Astrocyte (in vitro differentiated cells and primary cell): ENCODE results near the gene CDK4. TPM values are rescaled to one million over a fixed set of nuclear protein-coding genes. Genes with fewer than 3 reads are reported as not detected.
"Not testable (repeated sequence)": the region's sequence is repeated elsewhere in the genome, so short reads cannot be mapped to it uniquely, and the experiment has no call there.

Source experiments
- DNase-seq: peaks from one replicate; pipeline ENCODE4 v3.0.0-alpha.2; 2010; ENCODE audit warnings: low read depth
- FAIRE-seq: peaks from 2 replicates; lab custom pipeline; 2011; peaks lifted over from hg19 to GRCh38; lab: Jason Lieb, UNC
- H2AFZ ChIP-seq: 2 replicates; pipeline ENCODE4 v1.6.0; 2012; ENCODE audit warnings: low read depth, low read length, inconsistent platforms
- H3K27ac ChIP-seq: 2 replicates; pipeline ENCODE4 v1.5.1; 2011; ENCODE audit warnings: low read depth, low read length, inconsistent platforms
- H3K27me3 ChIP-seq: 2 replicates; pipeline ENCODE4 v1.6.0; 2011; ENCODE audit warnings: low read length, inconsistent platforms; ENCODE audit not compliant: insufficient read depth
- H3K36me3 ChIP-seq: 2 replicates; pipeline ENCODE4 v1.5.1; 2011; ENCODE audit warnings: low read length, inconsistent platforms; ENCODE audit not compliant: insufficient read depth
- H3K4me1 ChIP-seq: 2 replicates; pipeline ENCODE4 v1.5.1; 2011; ENCODE audit warnings: low read length, inconsistent platforms; ENCODE audit not compliant: insufficient read depth
- H3K4me2 ChIP-seq: 2 replicates; pipeline ENCODE4 v1.6.0; 2012; ENCODE audit warnings: low read length, inconsistent platforms
- H3K4me3 ChIP-seq: 2 replicates; pipeline ENCODE4 v1.5.1; 2011; ENCODE audit warnings: low read depth, mild to moderate bottlenecking, low read length, inconsistent platforms; ENCODE audit not compliant: insufficient read depth
- H3K79me2 ChIP-seq: 2 replicates; pipeline ENCODE4 v1.6.0; 2012; ENCODE audit warnings: mild to moderate bottlenecking, low read length, inconsistent platforms; ENCODE audit not compliant: insufficient read depth
- H3K9ac ChIP-seq: 2 replicates; pipeline ENCODE4 v1.6.0; 2012; ENCODE audit warnings: mild to moderate bottlenecking, low read length, inconsistent platforms
- H3K9me3 ChIP-seq: 2 replicates; pipeline ENCODE4 v1.5.1; 2012; ENCODE audit warnings: low read depth, mild to moderate bottlenecking, low read length, inconsistent platforms; ENCODE audit not compliant: insufficient read depth
- H4K20me1 ChIP-seq: 2 replicates; pipeline ENCODE4 v1.6.0; 2012; ENCODE audit warnings: low read length, inconsistent platforms; ENCODE audit not compliant: insufficient read depth
- H3K27ac Mint-ChIP-seq: one replicate; pipeline ENCODE4 v1.8.0; 2021; ENCODE audit warnings: mild to moderate bottlenecking, mixed read lengths; ENCODE audit not compliant: unreplicated experiment
- H3K27me3 Mint-ChIP-seq: one replicate; pipeline ENCODE4 v1.8.0; 2021; ENCODE audit warnings: low read depth, mixed read lengths; ENCODE audit not compliant: unreplicated experiment
- H3K36me3 Mint-ChIP-seq: one replicate; pipeline ENCODE4 v1.8.0; 2021; ENCODE audit warnings: low read depth, mixed read lengths; ENCODE audit not compliant: unreplicated experiment
- H3K4me1 Mint-ChIP-seq: one replicate; pipeline ENCODE4 v1.8.0; 2021; ENCODE audit warnings: low read depth, mixed read lengths; ENCODE audit not compliant: unreplicated experiment
- H3K4me3 Mint-ChIP-seq: one replicate; pipeline ENCODE4 v1.8.0; 2021; ENCODE audit warnings: mild to moderate bottlenecking, moderate library complexity, mixed read lengths; ENCODE audit not compliant: unreplicated experiment
- H3K9me3 Mint-ChIP-seq: one replicate; pipeline ENCODE4 v1.8.0; 2021; ENCODE audit warnings: mild to moderate bottlenecking, mixed read lengths; ENCODE audit not compliant: unreplicated experiment
- CTCF ChIP-seq: IDR thresholded peaks from 2 replicates; pipeline ENCODE4 v1.5.1; 2011; ENCODE audit warnings: low read depth, mild to moderate bottlenecking, inconsistent platforms, low read length, moderate library complexity; ENCODE audit not compliant: insufficient read depth
- EZH2 ChIP-seq: IDR thresholded peaks from 2 replicates; pipeline ENCODE4 v1.6.1; 2012; ENCODE audit warnings: mild to moderate bottlenecking, low read length, inconsistent platforms; ENCODE audit not compliant: insufficient read depth
- total RNA-seq: library from RNA; stranded (reverse); gene quantifications from 2 replicates; pipeline ENCODE4 v1.2.1, GENCODE V29; 2021

CDK4 gene
- total RNA-seq, 1 donor from 2014 or later, result 133 TPM

- Mint-ChIP-seq H3K36me3 (peaks cover 27% of the 10 kb centered on the region), H3K9me3 (peaks cover 6% of the 10 kb centered on the region), H3K27me3 (peaks cover 40% of the 10 kb centered on the region), H3K27ac (peak overlapping the region; percentile 31), H3K4me1 (no peaks in the 10 kb centered on the region), H3K4me3 (no peak overlapping the region)
- Histone ChIP-seq H2AFZ (no peak overlapping the region), H3K27ac (no peak overlapping the region), H3K9me3 (no peaks in the 10 kb centered on the region), H3K4me2 (no peak overlapping the region), H3K27me3 (peaks cover 12% of the 10 kb centered on the region), H4K20me1 (peaks cover 5% of the 10 kb centered on the region), H3K9ac (no peak overlapping the region), H3K36me3 (peaks cover 20% of the 10 kb centered on the region), H3K4me1 (peaks cover 7% of the 10 kb centered on the region), H3K4me3 (no peak overlapping the region), H3K79me2 (no peaks in the 10 kb centered on the region)
- TF ChIP-seq EZH2 (no peak), CTCF (no peak)
- no peak for FAIRE-seq
- DNase-seq, result no peak
These were observed 29.1 kb downstream of the CDK4 start for GRCh38 chr12:57722716-57723629.

GRCh38 chr12:57721846-57722608, 30.1 kb downstream of the CDK4 start:
- H3K4me2 ChIP-seq, FAIRE-seq, H3K9me3 Mint-ChIP-seq, H3K4me3 Mint-ChIP-seq, DNase-seq, H4K20me1 ChIP-seq, H3K27me3 ChIP-seq, H3K9me3 ChIP-seq, H2AFZ ChIP-seq, H3K27ac Mint-ChIP-seq, H3K4me3 ChIP-seq, H3K4me1 ChIP-seq, H3K4me1 Mint-ChIP-seq, H3K79me2 ChIP-seq, H3K9ac ChIP-seq, H3K27ac ChIP-seq: not testable (repeated sequence)
- Mint-ChIP-seq H3K27me3 (peaks cover 32% of the 10 kb centered on the region), H3K36me3 (peaks cover 29% of the 10 kb centered on the region)
- H3K36me3 ChIP-seq, result peaks cover 25% of the 10 kb centered on the region
